SH-SY5Y (cell line): ENCODE measurements around the gene MRPL55.

Source experiments
- GATA2 ChIP-seq: IDR thresholded peaks from 2 replicates; pipeline ENCODE4 v1.6.1; 2011; ENCODE audit warnings: mild to moderate bottlenecking, low read depth, low read length
- GATA3 ChIP-seq: IDR thresholded peaks from 2 replicates; pipeline ENCODE4 v1.6.1; 2011; ENCODE audit warnings: low read depth, mild to moderate bottlenecking, low read length, moderate library complexity

MRPL55 gene

DNA sequence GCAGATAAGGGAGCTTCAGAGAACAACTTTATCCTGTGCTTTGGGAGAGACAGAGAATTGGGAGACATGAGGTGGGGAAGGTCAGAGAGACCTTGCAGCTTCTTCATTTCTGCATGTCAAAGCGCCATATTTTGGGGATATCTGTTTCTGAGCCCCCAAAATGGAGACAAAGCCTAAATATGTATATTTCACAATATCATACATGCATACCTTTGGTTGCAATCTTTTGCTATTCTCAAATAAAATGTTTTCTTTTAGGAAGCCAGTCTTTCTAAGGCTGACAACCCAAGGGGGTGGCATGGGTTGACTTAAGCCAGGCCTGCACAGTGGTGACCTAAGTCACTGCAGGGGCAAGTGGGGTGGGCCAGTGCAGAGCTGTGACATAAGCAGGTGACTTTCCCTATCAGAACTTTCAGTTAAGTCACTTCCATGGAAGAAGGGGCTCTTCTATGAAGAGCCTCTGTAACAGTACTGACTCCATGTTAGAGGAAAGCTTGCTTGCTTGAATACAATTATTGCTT, 13.9 kb upstream of the MRPL55 start:
- TF ChIP-seq GATA2 (no peak), GATA3 (no peak)

DNA sequence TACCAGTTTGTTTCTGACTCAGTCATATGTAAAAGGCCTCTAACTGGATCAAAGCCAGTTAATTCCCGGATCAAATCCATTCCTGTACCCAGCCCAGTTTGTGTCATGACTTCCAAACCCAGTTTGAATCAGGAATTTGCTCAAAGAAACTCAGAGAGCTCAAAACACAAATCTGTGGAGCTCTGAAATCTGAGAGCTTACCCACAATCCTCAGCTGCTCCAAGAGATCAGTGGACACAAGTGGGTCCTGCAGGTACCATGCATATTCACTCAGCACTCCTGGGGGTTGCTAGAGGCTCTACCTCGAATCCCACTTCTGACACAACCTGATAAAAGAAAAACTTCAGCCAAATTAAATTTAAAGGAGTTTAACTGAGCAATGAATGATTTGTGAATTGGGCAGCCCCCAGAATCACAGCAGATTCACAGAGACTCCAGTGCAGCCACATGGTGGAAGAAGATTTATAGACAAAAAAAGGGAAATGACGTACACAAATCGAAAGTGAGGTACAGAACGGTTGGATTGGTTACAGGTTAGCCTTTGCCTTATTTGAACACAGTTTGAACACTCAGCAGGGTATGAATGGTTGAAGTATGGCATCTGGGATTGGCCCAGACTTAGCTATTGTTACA, 11.9 kb upstream of the MRPL55 start:
- no peak for TF ChIP-seq GATA2
- TF ChIP-seq GATA3 = no peak

DNA sequence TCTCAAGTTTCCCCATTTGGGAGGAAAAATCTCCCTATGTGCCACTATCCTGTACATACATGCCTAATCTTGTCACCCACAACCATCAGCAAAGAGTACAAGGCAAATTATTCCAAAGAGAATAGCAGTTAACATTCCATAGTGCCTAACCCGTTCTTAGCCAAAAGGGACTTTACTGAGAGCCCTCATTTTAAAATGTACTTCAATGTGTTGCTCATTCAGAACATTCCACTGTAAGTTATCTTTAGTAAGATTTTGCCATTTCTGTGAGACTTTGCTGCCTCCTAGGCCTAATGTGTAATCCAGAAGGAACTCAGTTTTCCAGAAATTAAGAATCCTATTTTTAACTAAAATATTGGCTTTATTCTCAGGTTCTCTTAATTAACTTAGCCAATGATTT, 11.3 kb upstream of the MRPL55 start:
- no peak for TF ChIP-seq GATA3
- no peak for TF ChIP-seq GATA2

DNA sequence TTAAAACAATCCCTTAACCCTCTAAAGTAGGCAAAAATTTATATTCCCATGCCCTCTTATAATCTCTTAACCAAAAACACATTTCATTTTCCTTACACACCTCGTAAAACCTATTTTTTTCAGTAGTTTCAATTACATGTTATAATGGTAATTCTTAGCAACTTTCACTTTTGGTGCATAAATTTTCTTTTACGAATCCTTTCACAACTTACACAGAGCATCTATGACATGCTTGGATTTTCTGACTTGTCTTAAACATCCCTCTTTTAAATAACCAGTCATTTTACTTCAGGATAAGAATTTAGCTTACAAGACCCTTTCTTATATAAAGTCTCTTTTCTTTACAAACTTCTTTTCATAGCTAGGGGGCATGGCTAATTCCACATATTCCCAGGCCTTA, 8.9 kb upstream of the MRPL55 start:
- TF ChIP-seq GATA3 (no peak), GATA2 (no peak)

DNA sequence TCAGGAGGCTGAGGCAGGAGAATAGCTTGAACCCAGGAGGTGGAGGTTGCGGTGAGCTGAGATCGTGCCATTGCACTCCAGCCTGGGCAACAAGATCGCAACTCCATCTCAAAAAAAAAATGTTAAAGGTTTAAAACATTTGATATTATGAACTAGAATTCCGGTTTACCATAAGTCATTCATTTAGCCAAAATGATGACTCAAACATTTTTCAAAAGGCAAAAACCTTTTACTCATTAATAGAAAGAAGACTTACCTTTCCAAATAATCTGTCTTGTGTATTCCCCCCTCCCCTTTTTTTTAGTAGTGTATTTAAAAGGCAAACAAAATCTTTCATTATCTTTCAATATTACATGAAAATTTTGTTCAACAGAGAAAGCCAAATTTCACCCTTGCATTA, 8.2 kb upstream of the MRPL55 start:
- no peak for TF ChIP-seq GATA3
- TF ChIP-seq GATA2 = no peak

DNA sequence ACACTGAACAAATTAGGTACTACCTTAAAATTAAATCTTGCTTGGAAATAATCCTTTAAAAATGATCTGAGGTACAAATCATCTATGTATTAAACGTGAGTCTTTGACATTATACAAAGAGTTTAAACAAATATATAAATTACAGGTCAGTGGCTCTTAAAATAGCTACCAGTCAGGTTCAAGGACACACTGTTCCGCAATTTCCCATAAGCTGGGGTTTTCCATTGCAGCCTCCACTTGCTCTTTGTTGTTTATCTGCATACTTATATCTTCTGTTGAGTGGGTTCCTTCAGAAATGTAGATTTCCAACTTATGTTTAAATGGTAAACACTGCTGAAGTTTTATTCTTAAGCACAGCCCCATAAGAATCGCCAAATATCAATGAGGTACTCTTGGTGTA, 5.7 kb upstream of the MRPL55 start:
- no peak for TF ChIP-seq GATA2
- TF ChIP-seq GATA3 = no peak

DNA sequence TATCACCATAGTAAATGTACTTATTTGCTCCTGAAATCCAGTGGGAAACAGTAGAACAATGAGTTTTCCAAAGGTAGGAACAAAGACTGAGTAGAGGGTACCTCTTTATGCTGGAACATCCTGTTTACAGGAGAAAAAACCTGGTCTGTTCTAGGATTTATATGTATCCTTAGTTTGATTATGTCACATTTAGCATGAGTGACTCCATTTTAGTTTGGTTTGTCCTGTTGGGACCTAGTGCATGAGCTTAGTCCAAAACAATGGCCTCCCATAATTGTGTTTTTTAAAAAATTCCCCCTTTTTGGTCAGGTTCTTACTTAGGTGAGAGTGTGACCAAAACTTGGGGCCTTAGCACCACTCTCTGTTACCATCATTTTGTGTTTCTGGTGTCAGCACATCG, 3.5 kb upstream of the MRPL55 start:
- TF ChIP-seq GATA3 = no peak
- TF ChIP-seq GATA2 = no peak

DNA sequence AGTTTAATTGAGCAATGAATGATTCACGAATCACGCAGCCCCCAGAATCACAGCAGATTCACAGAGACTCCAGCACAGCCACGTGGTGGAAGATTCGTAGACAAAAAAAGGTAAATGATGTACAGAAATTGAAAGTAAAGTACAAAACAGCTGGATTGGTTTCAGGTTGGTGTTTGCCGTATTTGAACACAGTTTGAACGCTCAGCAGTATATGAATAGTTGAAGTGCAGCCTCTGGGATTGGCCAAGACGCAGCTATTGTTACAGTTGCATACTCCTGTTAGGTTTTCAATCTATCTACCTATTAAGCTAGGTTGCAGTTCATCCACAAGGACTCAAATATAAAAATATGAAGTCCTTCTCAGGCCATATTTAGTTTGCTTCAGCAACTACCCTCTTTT, 3.1 kb upstream of the MRPL55 start:
- TF ChIP-seq GATA3 (no peak), GATA2 (no peak)

DNA sequence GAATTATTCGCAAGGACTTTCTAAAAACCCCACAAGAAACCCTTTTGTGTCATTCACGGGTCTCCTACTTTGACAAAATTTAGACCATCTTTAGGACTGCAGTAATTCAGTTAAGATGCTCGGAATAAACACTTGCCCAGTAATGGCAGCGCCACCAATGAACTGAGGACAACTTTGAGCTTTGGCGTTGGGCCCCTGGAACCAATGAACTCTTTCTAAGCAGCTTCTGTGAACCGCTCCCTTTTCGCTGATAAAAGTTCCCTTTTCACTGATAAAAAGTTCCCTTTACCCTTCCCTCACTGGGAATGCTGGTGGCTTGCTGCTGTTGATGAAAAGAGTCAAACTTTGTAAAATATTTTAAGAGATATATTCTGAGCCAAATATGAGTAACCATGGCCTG, 1.5 kb upstream of the MRPL55 start:
- no peak for TF ChIP-seq GATA2

DNA sequence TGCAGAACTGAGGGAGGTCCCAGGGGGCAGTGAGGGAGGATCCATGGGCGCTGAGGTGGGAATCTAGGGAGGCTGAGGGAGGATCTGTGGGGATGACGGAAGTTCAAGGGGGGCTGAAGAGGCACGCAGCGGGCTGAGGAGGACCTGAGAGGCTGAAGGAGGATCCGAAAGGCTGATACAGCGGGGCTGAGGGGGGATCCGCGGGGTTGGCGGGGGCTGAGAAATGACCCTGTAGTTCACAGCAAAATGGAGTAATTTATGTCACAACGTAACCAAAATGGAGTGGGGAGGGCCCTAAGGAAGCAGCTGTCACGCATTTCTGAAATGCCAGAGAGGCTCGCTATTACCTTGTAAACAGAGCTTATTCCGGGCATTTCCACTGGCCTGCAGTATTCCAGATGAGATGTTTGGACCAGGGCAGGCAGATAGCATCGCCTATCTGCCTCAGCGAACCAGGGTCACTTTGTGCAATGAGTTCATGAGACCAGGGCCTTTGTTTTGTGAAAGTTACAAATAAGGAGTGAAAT, 926 bp upstream of the MRPL55 start:
- TF ChIP-seq GATA2 (peak; percentile 69), GATA3 (no peak)

DNA sequence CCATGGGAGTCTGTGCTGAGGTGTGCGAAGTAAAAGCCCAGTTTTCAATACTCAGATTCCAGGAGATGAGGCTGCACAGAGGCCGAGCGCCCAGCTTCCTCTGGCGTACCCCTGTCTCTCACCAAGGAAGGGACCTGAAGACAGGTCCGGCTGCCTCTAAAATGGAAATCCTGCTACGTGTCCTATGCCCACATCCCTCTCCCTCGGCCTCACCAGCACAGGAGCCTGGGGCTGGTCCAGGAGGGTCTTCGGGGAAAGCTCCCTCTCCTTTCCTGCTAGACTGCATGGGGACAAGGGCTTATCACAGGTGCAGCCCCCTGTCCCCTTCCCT, 392 bp downstream of the MRPL55 start:
- TF ChIP-seq GATA2 (no peak), GATA3 (no peak)

DNA sequence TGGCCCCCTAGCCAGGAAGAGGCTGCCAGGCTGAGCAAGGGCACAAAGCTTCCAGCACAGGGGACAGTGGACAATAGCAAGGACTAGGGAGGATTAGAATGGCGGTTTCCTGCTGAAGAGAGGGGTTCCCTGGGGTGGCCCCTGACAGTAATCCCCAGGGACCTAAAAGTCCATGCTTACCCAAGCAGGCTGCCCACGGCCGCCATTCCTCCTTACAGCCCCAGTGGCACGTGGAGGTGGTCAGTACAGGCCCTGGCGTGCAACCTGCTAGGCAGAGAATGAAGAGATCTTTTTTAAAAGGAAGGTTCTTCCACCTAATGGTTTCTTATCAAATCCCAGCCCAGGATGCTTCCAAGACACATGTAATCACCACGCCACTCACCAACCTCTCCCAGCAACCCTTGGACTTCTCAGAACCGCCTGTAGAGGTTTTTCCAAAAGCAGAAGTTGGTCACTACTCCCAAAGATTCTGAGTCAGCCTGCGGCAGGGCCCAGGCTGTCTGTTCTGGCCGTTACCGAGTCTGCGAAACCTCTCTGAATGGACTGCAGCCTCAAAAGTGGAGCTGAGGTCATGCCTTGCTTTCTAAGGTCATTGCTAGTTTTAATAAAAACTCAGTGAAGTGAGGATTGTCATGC, 926 bp downstream of the MRPL55 start:
- no peak for TF ChIP-seq GATA3
- no peak for TF ChIP-seq GATA2

DNA sequence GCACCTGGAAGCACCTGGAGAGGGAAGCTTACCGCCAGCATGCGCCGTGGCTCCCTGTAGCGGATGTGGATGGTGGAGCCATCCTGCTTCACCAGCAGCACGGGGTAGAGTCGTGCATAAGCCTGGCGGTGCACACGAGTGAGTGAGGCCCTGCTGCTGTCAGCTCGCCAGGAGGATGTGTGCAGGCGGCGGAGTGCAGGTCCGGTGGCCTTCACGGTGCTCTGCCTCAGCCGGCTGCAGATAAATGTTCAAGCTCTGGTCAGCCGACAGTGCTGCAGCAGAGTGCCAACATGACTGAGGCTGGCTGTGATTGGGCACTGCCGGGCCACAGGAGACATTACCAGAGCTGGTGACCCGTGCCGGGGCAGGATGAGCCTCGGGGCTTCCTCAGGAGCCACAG, 1.5 kb downstream of the MRPL55 start:
- TF ChIP-seq GATA2 = no peak
- no peak for TF ChIP-seq GATA3

DNA sequence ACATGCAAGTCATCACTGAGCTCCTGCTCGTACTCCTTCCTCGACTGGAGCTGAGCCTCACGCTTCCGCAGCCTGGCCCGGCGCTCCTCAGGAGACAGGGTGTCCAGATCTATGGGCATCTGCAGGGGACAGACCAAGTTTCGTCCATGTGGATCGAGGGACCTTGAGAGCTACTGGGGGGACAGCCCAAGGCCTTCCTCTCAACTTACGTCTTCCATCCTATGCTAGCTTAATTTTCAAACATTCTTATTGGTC, 2.4 kb downstream of the MRPL55 start:
- TF ChIP-seq GATA3 (no peak), GATA2 (no peak)

DNA sequence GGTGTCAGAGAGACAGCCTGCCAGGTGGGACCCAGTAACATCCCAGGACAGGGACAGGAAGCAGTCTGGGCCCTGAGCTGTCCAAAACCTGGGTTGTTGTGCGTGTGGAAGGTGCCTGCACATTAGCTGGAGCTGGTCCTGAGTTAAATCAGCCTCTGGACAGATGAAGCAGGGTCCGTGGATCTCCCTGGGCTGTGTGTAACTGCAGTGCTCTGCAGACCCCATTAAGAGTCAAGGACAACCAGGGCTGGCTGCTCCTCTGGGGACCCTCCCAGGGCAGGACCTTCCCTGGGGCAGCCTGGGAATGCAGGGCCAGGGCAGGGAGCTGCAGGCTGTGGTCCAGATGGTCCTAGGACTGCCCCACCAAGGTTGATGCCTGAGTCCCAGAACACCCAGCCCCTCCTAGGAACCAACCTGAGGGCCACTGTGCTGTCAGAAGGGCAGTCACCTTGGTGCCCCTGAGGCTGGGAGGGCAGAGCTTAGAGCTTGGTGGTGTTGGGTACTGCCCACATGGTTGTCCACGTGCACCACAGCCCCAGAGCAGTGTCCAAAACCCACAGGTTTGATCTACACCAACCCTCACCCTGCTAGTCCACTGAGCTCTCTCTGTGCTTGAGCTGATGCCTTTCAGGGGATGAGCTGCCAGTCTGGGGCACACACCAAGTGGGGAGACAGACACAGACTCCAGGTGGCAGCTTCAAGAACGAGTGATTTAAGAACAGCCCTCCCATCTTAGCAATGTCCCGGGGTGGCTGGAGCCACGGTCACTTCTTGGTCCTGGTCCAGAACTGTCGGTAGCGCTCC, 2.9 kb downstream of the MRPL55 start:
- TF ChIP-seq GATA2 = no peak
- TF ChIP-seq GATA3 = no peak
